Measurements from ENCODE around the gene DGKD. TPM values are rescaled to one million over a fixed set of nuclear protein-coding genes. Genes with fewer than 3 reads are reported as not detected.

DGKD gene
- total and polyA plus RNA-seq, 9 of the 15 experiments (the other 6 are each of a cell fraction or from before 2014, with no cell fraction given) = 0.52 to 29.5 (median 10.6) TPM

GRCh38 chr2:233325814-233326213 lies 28.5 kb upstream of the DGKD start:
- DNase-seq (ENCODE audit: extremely low read depth in 1 of 4, low spot score in 3 of 4) (no peak), ATAC-seq (no peak), FAIRE-seq (no peak)
- ChIA-PET POLR2A (no interaction called here), CTCF (ENCODE audit: low intra/inter-chr PET ratio) (no interaction called here)
- Histone ChIP-seq H4K20me1 (replicated peaks; ENCODE audit: control insufficient read depth, insufficient read depth, low read length) (no peaks in the 10 kb centered on the region), H3K79me2 (ENCODE audit: control insufficient read depth, insufficient read depth, low read length) (no peaks in the 10 kb centered on the region), H3K27ac (ENCODE audit: extremely low read depth, low read depth, low read length) (no peak overlapping the region), H3K4me2 (ENCODE audit: insufficient read depth, low read length) (no peak overlapping the region), H3K4me1 (replicated peaks in 1 of 2; ENCODE audit: control insufficient read depth in 2 of 2, insufficient read depth in 2 of 2, low read length in 2 of 2) (peaks cover 0 to 9% of the 10 kb centered on the region in 2 experiments; a peak in 4 of 5 replicates), H3K27me3 (ENCODE audit: control insufficient read depth in 2 of 2, insufficient read depth in 2 of 2, low read length in 2 of 2) (peaks cover 0 to 7% of the 10 kb centered on the region in 2 experiments; a peak in 2 of 5 replicates), H3K4me3 (no peak overlapping the region), H3K9ac (ENCODE audit: insufficient read depth in 1 of 2, low read depth in 2 of 2, low read length in 2 of 2) (no peak overlapping the region), H3K9me1 (ENCODE audit: control insufficient read depth, insufficient read depth, low read length) (peaks cover 3% of the 10 kb centered on the region), H3K36me3 (ENCODE audit: control insufficient read depth, insufficient read depth, low read length) (no peaks in the 10 kb centered on the region), H3K9me3 (replicated peaks; ENCODE audit: control insufficient read depth, insufficient read depth, low read depth, low read length) (no peaks in the 10 kb centered on the region), H2AFZ (ENCODE audit: low read depth, low read length) (no peak overlapping the region)
- BruUV-seq (replicated peaks) = no TSS peak
- TF ChIP-seq TOE1 (IDR thresholded peaks at IDR 0.05; ENCODE audit: borderline replicate concordance) (no peak), TOE1 (CRISPR knock-in tag; IDR thresholded peaks at IDR 0.05; ENCODE audit: borderline replicate concordance, low read depth) (no peak), AFF4 (CRISPR knock-in tag; IDR thresholded peaks at IDR 0.05) (no peak), ZNF217 (CRISPR knock-in tag; IDR thresholded peaks at IDR 0.05) (no peak), ZNF239 (CRISPR knock-in tag; IDR thresholded peaks at IDR 0.05) (no peak), ZNF134 (CRISPR knock-in tag; conservative IDR thresholded peaks at IDR 0.05) (no peak)
- TF ChIP-seq, protein P1, sequence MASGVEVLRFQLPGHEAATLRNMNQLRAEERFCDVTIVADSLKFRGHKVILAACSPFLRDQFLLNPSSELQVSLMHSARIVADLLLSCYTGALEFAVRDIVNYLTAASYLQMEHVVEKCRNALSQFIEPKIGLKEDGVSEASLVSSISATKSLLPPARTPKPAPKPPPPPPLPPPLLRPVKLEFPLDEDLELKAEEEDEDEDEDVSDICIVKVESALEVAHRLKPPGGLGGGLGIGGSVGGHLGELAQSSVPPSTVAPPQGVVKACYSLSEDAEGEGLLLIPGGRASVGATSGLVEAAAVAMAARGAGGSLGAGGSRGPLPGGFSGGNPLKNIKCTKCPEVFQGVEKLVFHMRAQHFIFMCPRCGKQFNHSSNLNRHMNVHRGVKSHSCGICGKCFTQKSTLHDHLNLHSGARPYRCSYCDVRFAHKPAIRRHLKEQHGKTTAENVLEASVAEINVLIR (CRISPR knock-in tag; IDR thresholded peaks at IDR 0.05) = no peak
- TF ChIP-seq, protein P2, sequence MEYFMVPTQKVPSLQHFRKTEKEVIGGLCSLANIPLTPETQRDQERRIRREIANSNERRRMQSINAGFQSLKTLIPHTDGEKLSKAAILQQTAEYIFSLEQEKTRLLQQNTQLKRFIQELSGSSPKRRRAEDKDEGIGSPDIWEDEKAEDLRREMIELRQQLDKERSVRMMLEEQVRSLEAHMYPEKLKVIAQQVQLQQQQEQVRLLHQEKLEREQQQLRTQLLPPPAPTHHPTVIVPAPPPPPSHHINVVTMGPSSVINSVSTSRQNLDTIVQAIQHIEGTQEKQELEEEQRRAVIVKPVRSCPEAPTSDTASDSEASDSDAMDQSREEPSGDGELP (CRISPR knock-in tag; IDR thresholded peaks at IDR 0.05; ENCODE audit: borderline replicate concordance) = no peak
- TF ChIP-seq, protein P3, sequence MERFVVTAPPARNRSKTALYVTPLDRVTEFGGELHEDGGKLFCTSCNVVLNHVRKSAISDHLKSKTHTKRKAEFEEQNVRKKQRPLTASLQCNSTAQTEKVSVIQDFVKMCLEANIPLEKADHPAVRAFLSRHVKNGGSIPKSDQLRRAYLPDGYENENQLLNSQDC (CRISPR knock-in tag; IDR thresholded peaks at IDR 0.05) = no peak
- intact Hi-C loops (cut with micrococcal nuclease) = loop anchor here (2.0 kb wide), 1 partner anchor 59 kb away; no protein-coding TSS in a partner anchor
- in situ Hi-C loops (cut with MboI) = no loop called here
- WGBS (ENCODE audit: insufficient coverage, low coverage, missing lambda C conversion rate) = 21% methylated on average over 5 of the region's 10 CpGs
